HS-5 (cell line): ENCODE data around the gene PODN.

ENCODE experiments used
- DNase-seq: peaks from one replicate; pipeline ENCODE4 v3.0.0-alpha.2; 2012; ENCODE audit warnings: low read depth

The PODN gene

GRCh38 chr1:53115403-53116306, 53.6 kb downstream of the PODN start:
- DNase-seq: no peak

GRCh38 chr1:53116307-53116810, 54.3 kb downstream of the PODN start:
- DNase-seq: no peak

- DNase-seq: no peak
These were observed 55.1 kb downstream of the PODN start for GRCh38 chr1:53116933-53117600.

GRCh38 chr1:53117836-53118235, 55.8 kb downstream of the PODN start:
- no peak for DNase-seq

- no peak for DNase-seq
These were observed 58.6 kb downstream of the PODN start for GRCh38 chr1:53120659-53121058.

GRCh38 chr1:53121319-53122172, 59.5 kb downstream of the PODN start:
- DNase-seq: no peak

- no peak for DNase-seq
These were observed 60.3 kb downstream of the PODN start for GRCh38 chr1:53122201-53122885.

- no peak for DNase-seq
These were observed 61.0 kb downstream of the PODN start for GRCh38 chr1:53122961-53123413.

GRCh38 chr1:53123453-53124140, 61.6 kb downstream of the PODN start:
- DNase-seq: no peak

GRCh38 chr1:53125122-53125521, 63.1 kb downstream of the PODN start:
- DNase-seq: no peak

GRCh38 chr1:53125623-53126360, 63.8 kb downstream of the PODN start:
- no peak for DNase-seq

- DNase-seq: no peak
These were observed 64.5 kb downstream of the PODN start for GRCh38 chr1:53126495-53126894.

GRCh38 chr1:53127546-53127945, 65.5 kb downstream of the PODN start:
- DNase-seq: no peak

GRCh38 chr1:53128401-53128800, 66.4 kb downstream of the PODN start:
- DNase-seq: no peak

GRCh38 chr1:53129891-53130597, 68.0 kb downstream of the PODN start:
- no peak for DNase-seq

- no peak for DNase-seq
These were observed 68.5 kb downstream of the PODN start for GRCh38 chr1:53130598-53130877.

GRCh38 chr1:53130878-53131589, 69.0 kb downstream of the PODN start:
- DNase-seq: no peak

- DNase-seq: no peak
These were observed 69.6 kb downstream of the PODN start for GRCh38 chr1:53131590-53131938.

GRCh38 chr1:53132176-53132575, 70.2 kb downstream of the PODN start:
- no peak for DNase-seq
